ENCODE data around the gene PALM.
"Not testable (repeated sequence)": the region's sequence is repeated elsewhere in the genome, so short reads cannot be mapped to it uniquely, and the experiment has no call there.

PALM gene

DNA sequence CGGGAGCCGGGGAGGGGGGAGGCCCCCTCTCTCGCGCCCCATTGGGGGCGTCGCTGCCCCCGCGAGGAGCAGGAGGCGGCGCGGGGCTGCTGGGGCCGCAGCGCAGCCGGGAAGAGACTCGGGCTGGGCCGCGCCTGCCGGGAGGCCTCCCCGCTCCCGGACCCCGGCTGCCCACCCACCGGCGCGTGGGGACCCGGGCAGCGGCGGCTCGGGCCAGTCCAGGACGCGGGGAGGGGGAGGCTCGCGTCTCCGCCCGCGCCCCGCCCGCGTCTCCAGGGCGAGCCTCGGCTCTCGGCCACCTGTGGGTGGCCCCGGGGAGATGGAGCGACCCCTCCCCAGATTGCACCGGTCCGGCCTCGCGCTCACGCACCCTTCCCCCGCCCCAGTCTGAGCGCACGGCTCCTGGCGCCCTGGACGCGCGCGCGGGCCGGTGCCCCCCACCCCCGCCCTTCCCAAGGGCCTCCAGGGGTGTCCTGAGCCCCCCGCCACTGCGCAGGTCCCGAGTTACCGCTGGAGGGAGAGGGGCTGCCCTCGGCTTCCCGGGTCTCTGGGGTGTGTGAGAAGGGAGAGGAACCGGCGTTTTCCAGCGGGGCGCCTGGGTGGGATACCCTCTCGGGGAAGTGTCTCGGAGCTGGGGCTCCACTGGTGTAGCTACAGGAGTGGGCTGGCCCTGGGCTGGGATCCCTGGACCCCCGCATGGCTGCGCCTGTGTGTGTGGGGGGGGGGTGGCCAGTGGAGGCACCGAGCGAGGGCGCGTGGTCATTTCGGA is 645 bp downstream of the PALM start:
- no peak for DNase-seq (ENCODE audit: low read depth in 2 of 2)

GRCh38 chr19:709965-710571 is 1.3 kb downstream of the PALM start:
- DNase-seq (ENCODE audit: low read depth in 2 of 2): no peak

GRCh38 chr19:710767-711166 is 2.0 kb downstream of the PALM start:
- no peak for DNase-seq (ENCODE audit: low read depth in 2 of 2)

DNA sequence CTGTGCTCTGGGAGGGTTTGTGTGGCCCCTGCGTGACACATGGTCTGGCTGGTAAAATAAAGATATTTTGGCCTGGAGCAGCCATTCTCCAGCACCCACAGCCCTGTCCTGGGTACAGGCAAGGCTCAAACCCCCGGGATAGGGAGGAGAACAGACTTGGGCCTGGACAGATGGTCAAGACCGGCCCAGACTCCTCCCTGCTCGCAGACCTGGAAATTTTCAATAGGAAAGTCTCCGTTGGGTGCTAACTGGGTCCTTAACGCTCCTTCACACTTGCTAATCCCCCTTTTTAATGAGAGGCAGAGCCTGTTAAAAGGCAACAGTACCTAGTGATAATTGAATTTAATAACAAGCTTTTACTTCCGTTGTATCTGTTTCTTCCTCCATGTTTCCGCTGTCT is 2.5 kb downstream of the PALM start:
- DNase-seq (ENCODE audit: low read depth in 2 of 2): no peak

DNA sequence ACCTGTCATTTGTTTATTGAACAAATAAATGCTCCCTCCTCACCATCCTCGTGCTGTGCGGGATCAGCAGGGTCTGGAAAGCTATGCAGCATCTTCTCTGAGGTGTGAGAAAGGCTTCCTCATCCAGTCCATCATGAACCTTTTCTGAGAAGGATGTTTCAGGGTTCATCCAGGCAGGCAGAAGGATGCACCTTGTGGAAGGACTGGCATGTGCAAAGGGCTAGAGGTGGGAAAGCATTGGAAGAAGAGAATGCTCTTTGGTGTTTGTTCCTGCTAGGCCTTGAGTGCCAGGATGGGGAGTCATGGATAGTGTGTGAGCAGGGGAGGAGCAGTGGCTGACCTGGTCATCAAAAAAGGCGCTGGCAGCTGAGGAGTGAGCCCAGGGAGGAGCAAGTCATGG is 6.6 kb downstream of the PALM start:
- DNase-seq (ENCODE audit: low read depth in 2 of 2): no peak

DNA sequence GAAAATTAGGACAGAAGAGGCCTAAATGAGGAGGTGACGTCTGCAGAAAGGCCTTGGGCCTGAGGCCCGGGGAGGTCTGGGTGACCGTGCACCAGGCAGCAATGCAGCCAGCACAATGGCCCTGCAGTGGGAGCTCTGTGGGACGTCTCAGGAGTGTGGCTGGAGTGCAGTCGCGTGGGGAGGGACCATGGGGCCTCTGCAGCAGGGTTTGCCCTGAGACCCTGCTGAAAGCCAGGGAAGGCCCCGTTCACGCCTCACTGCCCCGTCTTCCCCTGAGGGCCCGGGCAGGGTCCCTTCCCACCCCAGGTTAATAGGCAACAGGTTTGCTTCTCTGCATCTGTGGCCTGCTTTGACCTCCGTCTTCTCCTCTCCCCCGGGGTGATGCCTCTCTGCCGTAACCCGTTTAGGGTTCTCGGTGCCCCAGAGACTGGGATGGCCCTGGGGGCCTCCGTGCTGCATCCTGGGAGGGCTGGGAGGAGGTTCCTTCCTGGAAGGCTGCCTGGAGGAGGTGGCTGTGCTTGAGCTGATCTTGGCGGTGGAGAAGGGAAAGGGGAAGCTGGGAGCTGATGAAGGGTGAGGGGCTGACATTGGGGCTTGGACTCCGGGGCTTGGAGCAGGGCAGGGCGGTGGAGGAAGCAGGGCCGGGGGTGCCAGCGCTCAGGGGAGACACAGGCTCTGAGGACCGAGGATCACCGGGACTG is 9.7 kb downstream of the PALM start:
- no peak for DNase-seq (ENCODE audit: low read depth in 2 of 2)

DNA sequence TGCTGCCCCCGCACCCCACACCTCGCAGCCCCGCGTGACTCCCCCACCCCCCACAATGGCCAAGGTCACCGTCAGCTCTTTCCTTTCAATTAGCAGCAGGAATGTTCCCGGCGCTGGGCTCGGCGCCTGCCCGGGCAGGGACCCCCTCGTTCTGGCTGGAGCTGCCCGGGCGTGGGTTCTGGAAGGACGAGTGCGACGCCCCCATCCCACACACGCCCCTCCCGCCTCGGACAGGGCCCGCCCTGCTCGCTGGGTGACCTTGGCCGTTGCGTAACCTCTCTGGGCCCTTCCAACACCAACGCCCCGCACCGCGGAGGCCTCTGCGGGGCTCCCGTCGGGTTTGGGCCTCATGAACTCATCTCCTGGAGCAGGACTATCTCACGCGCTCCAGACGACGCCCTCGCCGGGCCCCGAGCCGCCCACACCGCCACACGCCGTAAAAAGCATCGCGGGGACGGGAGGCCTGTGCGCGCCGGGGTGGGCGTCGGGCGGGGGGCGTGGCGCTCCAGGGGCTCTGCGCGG is 10.3 kb downstream of the PALM start:
- DNase-seq (ENCODE audit: low read depth in 2 of 2): no peak

GRCh38 chr19:719636-720344 is 11.1 kb downstream of the PALM start:
- DNase-seq (ENCODE audit: low read depth in 2 of 2): no peak

DNA sequence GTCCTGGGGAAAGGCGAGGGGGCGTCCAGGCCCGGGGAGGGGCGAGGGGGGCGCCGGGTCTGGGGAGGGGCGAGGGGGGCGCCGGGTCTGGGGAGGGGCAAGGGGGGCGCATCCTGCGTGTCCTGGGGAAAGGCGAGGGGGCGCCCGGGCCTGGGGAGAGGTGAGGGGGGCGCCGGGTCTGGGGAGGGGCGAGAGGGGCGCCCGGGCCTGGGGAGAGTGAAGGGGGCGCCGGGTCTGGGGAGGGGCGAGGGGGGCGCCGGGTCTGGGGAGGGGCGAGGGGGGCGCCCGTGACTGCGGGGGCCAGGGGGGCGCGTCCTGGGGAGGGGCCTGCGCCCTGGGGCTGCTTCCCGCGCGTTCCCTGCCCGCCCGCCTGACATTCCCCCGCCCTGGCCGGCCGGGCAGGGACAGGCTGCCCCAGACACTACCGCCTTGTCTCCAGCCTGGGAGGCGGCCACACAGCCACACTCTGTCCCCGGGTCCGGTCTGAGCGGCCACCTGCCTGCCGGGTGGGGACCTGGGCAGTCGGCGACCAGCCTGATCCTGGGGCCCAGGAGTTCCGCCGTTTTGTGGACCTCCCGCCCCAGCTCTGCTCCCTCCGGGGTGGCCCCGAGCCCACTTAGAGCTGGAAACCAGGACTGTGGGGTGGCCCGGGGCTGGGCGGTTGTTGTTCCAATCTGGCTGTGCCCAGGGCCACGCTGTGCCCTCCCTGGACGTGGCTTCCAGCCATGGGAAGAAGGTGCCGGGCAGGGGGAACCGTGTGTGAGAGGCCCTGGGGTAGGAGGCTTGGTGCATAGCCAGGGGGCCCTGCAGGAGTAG is 11.8 kb downstream of the PALM start:
- DNase-seq (ENCODE audit: low read depth in 2 of 2): no peak

- DNase-seq (ENCODE audit: low read depth in 2 of 2): no peak
Observed at GRCh38 chr19:722553-723101, 13.9 kb downstream of the PALM start.

GRCh38 chr19:723247-723646 is 14.5 kb downstream of the PALM start:
- no peak for DNase-seq (ENCODE audit: low read depth in 2 of 2)

DNA sequence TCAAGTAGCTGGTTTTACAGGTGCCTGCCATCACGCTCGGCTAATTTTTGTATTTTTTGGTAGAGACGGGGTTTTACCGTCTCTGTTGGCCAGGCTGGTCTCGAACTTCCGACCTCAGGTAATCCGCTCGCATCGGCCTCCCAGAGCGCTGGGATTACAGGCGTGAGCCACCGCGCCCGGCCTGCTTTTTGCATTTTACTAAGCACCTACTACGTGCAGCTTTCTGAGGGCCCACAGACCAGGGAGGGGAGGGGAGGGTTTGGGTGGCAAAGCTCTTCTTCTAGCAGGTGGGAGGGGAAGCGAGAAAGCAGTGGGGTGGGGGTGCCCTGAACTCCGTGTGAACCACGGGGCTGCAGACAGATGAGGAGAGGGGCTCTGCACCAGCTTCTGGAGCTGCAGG is 15.0 kb downstream of the PALM start:
- no peak for DNase-seq (ENCODE audit: low read depth in 2 of 2)

DNA sequence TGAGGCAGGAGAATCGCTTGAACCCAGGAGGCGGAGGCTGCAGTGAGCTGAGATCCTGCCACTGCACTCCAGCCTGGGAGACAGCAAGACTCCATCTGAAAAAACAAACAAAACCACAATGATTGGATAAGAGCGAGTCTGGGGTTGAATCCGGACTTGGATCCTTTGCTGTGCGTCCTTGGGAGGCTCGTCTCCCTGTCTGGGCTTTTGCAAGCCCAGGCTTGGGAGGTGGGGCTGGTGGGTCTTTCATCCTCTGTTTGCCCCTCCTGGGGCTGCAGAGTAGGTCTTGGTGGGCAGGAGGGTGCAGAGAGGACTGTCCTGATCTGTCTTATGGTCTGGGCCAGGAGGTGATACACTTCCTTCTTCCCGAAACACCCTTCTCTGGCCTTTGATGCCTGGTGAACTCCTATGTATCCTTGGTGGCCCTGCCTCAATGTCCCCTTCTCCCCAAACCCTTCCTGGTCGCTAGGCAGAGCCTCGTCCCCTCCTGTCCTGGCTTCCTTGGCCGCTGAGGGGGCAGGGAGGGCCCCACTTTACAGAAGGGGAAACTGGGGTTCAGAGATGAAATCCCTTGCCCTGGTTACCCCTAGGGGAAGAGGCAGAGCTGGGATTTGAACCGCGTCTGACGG is 16.8 kb downstream of the PALM start:
- DNase-seq (ENCODE audit: low read depth in 2 of 2): no peak

- DNase-seq (ENCODE audit: low read depth in 2 of 2): no peak
Observed at GRCh38 chr19:726993-727956, 18.5 kb downstream of the PALM start.

DNA sequence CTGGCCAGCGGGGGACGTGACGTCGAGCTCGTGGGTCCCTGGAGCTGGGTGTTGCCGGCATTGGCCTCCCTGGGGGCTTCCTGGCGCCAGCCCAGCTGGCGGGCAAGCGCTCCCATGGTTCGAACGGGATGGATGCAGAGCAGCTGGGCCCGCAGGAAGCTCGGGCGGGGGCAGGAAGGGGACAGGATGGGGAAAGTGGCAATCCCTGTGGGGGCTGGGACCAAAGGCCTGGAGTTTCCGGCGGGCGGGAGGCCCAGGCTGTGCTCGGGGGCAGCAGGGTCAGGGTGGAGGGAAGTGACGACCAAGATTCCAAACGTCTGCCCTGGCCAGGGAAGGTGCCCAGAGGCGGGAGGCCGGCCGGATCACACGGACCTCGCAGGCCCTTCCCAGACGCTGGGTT is 19.3 kb downstream of the PALM start:
- DNase-seq (ENCODE audit: low read depth in 2 of 2): no peak

GRCh38 chr19:729564-729963 is 20.8 kb downstream of the PALM start:
- not testable (repeated sequence) for DNase-seq (ENCODE audit: low read depth in 2 of 2)

DNA sequence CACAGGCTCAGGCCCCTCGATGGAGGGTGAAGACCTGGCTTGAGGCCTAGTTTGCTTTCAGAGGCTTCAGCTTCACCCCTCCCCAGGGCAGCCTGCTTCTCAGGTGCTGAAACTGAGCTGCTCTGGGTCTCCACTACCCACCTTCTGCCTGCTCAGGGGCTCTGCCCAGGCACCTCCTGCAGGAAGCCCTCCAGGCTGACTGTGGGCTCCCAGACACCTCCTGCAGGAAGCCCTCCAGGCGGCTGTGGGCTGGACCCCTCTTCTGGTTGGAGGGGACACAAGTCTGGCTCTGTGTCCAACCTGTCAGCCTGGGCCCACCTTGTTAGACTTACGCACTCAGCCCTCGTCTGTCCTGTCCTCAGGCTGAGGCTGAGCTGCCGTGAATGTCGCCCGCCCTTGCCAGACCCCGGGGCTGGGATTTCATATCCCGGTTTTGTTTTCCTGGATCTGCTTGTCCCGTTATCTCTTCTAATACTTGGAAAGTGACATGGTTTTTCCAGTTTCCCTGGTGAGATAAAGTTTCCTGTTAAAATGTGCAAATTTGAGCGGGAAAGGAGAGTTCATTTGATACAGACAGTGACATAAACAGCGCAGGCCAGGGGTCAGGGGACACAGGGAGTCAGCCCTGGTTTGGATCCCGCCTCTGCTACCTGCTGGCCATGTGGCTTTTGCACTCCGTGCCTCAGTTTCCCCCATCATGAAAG is 21.4 kb downstream of the PALM start:
- DNase-seq (ENCODE audit: low read depth in 2 of 2): no peak

DNA sequence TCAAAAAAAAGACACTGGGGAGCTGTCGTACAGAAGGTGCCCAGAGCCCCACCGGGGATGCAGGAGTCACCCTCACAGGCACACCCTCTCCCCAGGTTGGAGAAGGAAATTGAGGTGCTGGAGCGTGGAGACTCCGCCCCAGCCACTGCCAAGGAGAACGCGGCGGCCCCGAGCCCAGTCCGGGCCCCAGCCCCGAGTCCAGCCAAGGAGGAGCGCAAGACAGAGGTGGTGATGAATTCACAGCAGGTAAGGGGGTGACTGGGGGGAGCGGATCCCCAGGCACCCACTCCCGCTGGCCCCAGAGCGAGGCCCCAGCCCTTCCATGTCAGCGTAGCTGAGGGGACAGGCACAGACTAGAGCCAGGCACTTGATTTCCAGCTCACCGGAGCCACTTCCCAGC is 22.3 kb downstream of the PALM start:
- no peak for DNase-seq (ENCODE audit: low read depth in 2 of 2)
